Progenitor cell of endocrine pancreas (in vitro differentiated cells): ENCODE results near the gene HKDC1. TPM values are rescaled to one million over a fixed set of nuclear protein-coding genes. Genes with fewer than 3 reads are reported as not detected.

Experiments used
- DNase-seq: peaks from one replicate; pipeline ENCODE4 v3.0.0; 2021; ENCODE audit warnings: low spot score; ENCODE audit not compliant: unreplicated experiment
- H3K27ac Mint-ChIP-seq: 2 replicates; pipeline ENCODE4 v1.8.0; 2021; ENCODE audit warnings: mild to moderate bottlenecking, moderate library complexity, mixed read lengths
- H3K27me3 Mint-ChIP-seq: 2 replicates; pipeline ENCODE4 v1.8.0; 2021; ENCODE audit warnings: mixed read lengths
- H3K36me3 Mint-ChIP-seq: 2 replicates; pipeline ENCODE4 v1.8.0; 2022; ENCODE audit warnings: mixed read lengths; ENCODE audit not compliant: insufficient read depth
- H3K4me1 Mint-ChIP-seq: 2 replicates; pipeline ENCODE4 v1.8.0; 2021; ENCODE audit warnings: low read depth, mixed read lengths
- H3K4me3 Mint-ChIP-seq: 2 replicates; pipeline ENCODE4 v1.8.0; 2021; ENCODE audit warnings: low read depth, mild to moderate bottlenecking, moderate library complexity, mixed read lengths
- H3K9me3 Mint-ChIP-seq: 2 replicates; pipeline ENCODE4 v1.8.0; 2021; ENCODE audit warnings: low read depth, mixed read lengths
- total RNA-seq: library from RNA; stranded (reverse); gene quantifications from 2 replicates; pipeline ENCODE4 v1.2.1, GENCODE V29; 2021
- TF ChIP-seq, protein P1 (sequence below): fragments of 200-600 bp; sonication (generic); IDR thresholded peaks from one replicate; pipeline ENCODE4 v1.5.0; 2021; ENCODE audit warnings: antibody characterized with exemption, mild to moderate bottlenecking; ENCODE audit not compliant: unreplicated experiment

The HKDC1 gene
- total RNA-seq, 1 donor from 2014 or later: 4.1 TPM

DNA sequence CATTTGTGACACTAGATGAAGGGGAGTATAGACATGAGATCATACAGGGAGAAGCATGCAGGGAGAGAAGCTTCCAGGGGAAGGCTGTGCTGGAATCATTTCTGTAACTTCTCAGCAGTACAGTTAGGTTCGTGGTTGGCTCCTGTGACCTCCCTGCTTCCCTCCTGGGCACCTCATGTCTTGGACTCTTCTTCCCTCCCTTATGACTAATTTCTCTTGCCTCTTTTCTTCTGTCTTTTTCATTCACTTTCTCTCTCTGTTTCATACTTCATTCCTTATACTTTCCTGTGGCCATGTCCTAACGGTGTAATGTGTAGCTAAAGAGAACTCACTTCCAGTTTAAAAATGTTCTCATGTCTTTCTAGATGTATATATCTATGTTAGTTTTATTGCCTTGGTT lies 19.1 kb upstream of the HKDC1 start:
- Mint-ChIP-seq H3K36me3 (peaks cover 5% of the 10 kb centered on the region), H3K4me3 (no peak overlapping the region), H3K27me3 (no peaks in the 10 kb centered on the region), H3K27ac (no peak overlapping the region), H3K9me3 (no peaks in the 10 kb centered on the region), H3K4me1 (peaks cover 7% of the 10 kb centered on the region)
- DNase-seq: no peak
- TF ChIP-seq, protein P1, sequence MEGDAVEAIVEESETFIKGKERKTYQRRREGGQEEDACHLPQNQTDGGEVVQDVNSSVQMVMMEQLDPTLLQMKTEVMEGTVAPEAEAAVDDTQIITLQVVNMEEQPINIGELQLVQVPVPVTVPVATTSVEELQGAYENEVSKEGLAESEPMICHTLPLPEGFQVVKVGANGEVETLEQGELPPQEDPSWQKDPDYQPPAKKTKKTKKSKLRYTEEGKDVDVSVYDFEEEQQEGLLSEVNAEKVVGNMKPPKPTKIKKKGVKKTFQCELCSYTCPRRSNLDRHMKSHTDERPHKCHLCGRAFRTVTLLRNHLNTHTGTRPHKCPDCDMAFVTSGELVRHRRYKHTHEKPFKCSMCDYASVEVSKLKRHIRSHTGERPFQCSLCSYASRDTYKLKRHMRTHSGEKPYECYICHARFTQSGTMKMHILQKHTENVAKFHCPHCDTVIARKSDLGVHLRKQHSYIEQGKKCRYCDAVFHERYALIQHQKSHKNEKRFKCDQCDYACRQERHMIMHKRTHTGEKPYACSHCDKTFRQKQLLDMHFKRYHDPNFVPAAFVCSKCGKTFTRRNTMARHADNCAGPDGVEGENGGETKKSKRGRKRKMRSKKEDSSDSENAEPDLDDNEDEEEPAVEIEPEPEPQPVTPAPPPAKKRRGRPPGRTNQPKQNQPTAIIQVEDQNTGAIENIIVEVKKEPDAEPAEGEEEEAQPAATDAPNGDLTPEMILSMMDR: no peak

- Mint-ChIP-seq H3K4me3 (no peak overlapping the region), H3K36me3 (peaks cover 4% of the 10 kb centered on the region), H3K27ac (no peak overlapping the region), H3K4me1 (no peaks in the 10 kb centered on the region), H3K9me3 (no peaks in the 10 kb centered on the region), H3K27me3 (no peaks in the 10 kb centered on the region)
- TF ChIP-seq, protein P1: no peak
- no peak for DNase-seq
Measured at GRCh38 chr10:69202332-69202731, 17.8 kb upstream of the HKDC1 start.

- H3K27ac Mint-ChIP-seq: no peak overlapping the region
- DNase-seq: no peak
- H3K9me3 Mint-ChIP-seq: no peaks in the 10 kb centered on the region
- H3K27me3 Mint-ChIP-seq: no peaks in the 10 kb centered on the region
- no peaks in the 10 kb centered on the region for H3K4me1 Mint-ChIP-seq
- TF ChIP-seq, protein P1: no peak
- H3K36me3 Mint-ChIP-seq: peaks cover 11% of the 10 kb centered on the region
- no peak overlapping the region for H3K4me3 Mint-ChIP-seq
Measured at GRCh38 chr10:69208761-69209160, 11.4 kb upstream of the HKDC1 start.

- Mint-ChIP-seq H3K9me3 (no peaks in the 10 kb centered on the region), H3K27ac (no peak overlapping the region), H3K4me3 (no peak overlapping the region), H3K27me3 (no peaks in the 10 kb centered on the region), H3K36me3 (peaks cover 11% of the 10 kb centered on the region), H3K4me1 (no peaks in the 10 kb centered on the region)
- TF ChIP-seq, protein P1: no peak
- no peak for DNase-seq
Measured at GRCh38 chr10:69209787-69210484, 10.2 kb upstream of the HKDC1 start.

GRCh38 chr10:69211104-69211503 lies 9.0 kb upstream of the HKDC1 start:
- Mint-ChIP-seq H3K27ac (no peak overlapping the region), H3K4me3 (no peak overlapping the region), H3K36me3 (peaks cover 9% of the 10 kb centered on the region), H3K4me1 (peaks cover 3% of the 10 kb centered on the region), H3K27me3 (no peaks in the 10 kb centered on the region), H3K9me3 (no peaks in the 10 kb centered on the region)
- DNase-seq: no peak
- TF ChIP-seq, protein P1: no peak
